Nephron (organoid): ENCODE measurements around the gene RPEL1.

Experiments used
- H3K27ac Mint-ChIP-seq, 3 experiments: 2 replicates each; pipeline ENCODE4 v1.8.0; 2020; ENCODE audit warnings: mixed read lengths in 3 of 3, mild to moderate bottlenecking in 2 of 3, moderate library complexity in 1 of 3
- H3K27me3 Mint-ChIP-seq: 2 replicates; pipeline ENCODE4 v1.8.0; 2021; ENCODE audit warnings: low read depth, mild to moderate bottlenecking, moderate library complexity, mixed read lengths
- H3K36me3 Mint-ChIP-seq: 2 replicates; pipeline ENCODE4 v1.8.0; 2020; ENCODE audit warnings: low read depth, mixed read lengths
- H3K4me1 Mint-ChIP-seq: 2 replicates; pipeline ENCODE4 v1.8.0; 2020; ENCODE audit warnings: mixed read lengths
- H3K4me3 Mint-ChIP-seq, 3 experiments: 2 replicates each; pipeline ENCODE4 v1.8.0; 2020; ENCODE audit warnings: mild to moderate bottlenecking in 3 of 3, mixed read lengths in 3 of 3, moderate library complexity in 2 of 3
- H3K9me3 Mint-ChIP-seq: 2 replicates; pipeline ENCODE4 v1.8.0; 2020; ENCODE audit warnings: mixed read lengths
- TF ChIP-seq, protein P1 (sequence below), 3 experiments: fragments of 200-600 bp; sonication (generic); IDR thresholded peaks; one replicate each; pipeline ENCODE4 v1.5.0; 2021; ENCODE audit warnings: antibody characterized with exemption in 3 of 3; ENCODE audit not compliant: unreplicated experiment in 3 of 3

RPEL1 gene

DNA sequence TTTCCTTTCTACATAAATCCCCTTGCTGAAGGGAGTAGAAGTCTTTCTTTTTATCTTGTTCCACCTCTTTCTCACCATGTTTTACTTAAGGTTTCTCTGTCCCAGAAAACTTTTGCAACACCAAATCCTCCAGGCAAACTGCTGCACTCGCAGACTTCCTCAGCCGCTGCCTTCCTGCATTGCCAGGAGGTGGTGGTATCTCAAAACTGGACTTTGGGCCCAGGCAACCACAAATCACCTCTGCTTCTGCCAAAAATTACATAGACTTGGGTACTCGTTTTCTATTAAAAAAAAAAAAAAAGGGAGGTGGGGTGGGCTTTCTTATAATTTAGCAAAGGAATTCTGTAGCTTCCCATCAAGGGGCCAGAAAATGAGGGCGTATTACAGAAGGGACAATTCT lies 45.9 kb downstream of the RPEL1 start:
- TF ChIP-seq, protein P1, sequence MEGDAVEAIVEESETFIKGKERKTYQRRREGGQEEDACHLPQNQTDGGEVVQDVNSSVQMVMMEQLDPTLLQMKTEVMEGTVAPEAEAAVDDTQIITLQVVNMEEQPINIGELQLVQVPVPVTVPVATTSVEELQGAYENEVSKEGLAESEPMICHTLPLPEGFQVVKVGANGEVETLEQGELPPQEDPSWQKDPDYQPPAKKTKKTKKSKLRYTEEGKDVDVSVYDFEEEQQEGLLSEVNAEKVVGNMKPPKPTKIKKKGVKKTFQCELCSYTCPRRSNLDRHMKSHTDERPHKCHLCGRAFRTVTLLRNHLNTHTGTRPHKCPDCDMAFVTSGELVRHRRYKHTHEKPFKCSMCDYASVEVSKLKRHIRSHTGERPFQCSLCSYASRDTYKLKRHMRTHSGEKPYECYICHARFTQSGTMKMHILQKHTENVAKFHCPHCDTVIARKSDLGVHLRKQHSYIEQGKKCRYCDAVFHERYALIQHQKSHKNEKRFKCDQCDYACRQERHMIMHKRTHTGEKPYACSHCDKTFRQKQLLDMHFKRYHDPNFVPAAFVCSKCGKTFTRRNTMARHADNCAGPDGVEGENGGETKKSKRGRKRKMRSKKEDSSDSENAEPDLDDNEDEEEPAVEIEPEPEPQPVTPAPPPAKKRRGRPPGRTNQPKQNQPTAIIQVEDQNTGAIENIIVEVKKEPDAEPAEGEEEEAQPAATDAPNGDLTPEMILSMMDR (IDR thresholded peaks at IDR 0.05; ENCODE audit: unreplicated experiment in 3 of 3) = no peak
- H3K27ac Mint-ChIP-seq = no peak overlapping the region
- H3K4me3 Mint-ChIP-seq = no peak overlapping the region
- no peaks in the 10 kb centered on the region for H3K9me3 Mint-ChIP-seq
- H3K4me1 Mint-ChIP-seq = no peaks in the 10 kb centered on the region
- H3K27me3 Mint-ChIP-seq = peaks cover 8% of the 10 kb centered on the region
- H3K36me3 Mint-ChIP-seq = no peaks in the 10 kb centered on the region

DNA sequence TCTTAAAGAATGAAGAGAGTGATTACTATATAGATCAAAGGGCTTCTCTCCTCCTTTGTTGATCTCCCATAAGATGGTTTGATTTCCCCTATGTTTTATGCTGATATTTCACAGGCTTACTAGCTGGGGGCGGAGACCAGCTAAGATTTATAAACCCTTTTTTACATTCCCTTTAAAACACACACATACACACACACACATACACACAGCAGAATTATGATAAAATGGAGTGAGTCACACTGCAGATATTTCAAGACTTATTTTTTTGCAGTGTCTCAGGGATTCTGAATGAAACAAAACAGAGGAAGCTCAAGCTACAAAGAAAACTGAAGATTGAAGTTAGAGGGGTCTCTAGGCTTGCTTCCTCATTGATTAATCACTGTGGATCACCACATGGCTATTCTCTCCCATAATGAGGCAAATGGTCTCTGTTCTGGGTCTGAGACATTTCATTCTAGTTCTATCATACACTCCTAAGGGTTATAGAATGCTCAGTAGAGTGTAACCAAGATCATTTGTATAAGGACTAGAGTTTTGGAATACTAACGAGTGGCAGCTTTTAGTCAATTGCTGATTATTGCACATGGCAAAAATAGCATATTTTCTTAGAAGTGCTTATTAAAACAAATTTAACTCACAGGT lies 49.8 kb downstream of the RPEL1 start:
- H3K36me3 Mint-ChIP-seq = no peaks in the 10 kb centered on the region
- H3K4me1 Mint-ChIP-seq = no peaks in the 10 kb centered on the region

More for the DNA sequence above, 49.8 kb downstream of the RPEL1 start:
- H3K27ac Mint-ChIP-seq = no peak overlapping the region
- no peaks in the 10 kb centered on the region for H3K27me3 Mint-ChIP-seq
- no peaks in the 10 kb centered on the region for H3K9me3 Mint-ChIP-seq
- no peak overlapping the region for H3K4me3 Mint-ChIP-seq
- TF ChIP-seq, protein P1 (IDR thresholded peaks at IDR 0.05; ENCODE audit: unreplicated experiment in 3 of 3) = no peak
